Hepatocyte (in vitro differentiated cells): ENCODE results near the gene LHFPL3. TPM values are rescaled to one million over a fixed set of nuclear protein-coding genes. Genes with fewer than 3 reads are reported as not detected.

ENCODE experiments used
- DNase-seq: peaks from one replicate; pipeline ENCODE4 v3.0.0-alpha.2; 2016; ENCODE audit warnings: low spot score
- H2AFZ ChIP-seq: fragments of 200-600 bp; sonication (generic); 2 replicates; pipeline ENCODE4 v1.6.0; 2016; ENCODE audit warnings: antibody characterized with exemption, mild to moderate bottlenecking
- H3K27ac ChIP-seq: fragments of 200-600 bp; sonication (generic); 2 replicates; pipeline ENCODE4 v1.5.1; 2016; ENCODE audit warnings: mild to moderate bottlenecking
- H3K27me3 ChIP-seq: fragments of 200-600 bp; sonication (generic); 2 replicates; pipeline ENCODE4 v1.6.1; 2016
- H3K36me3 ChIP-seq: fragments of 200-600 bp; sonication (generic); replicated peaks from 2 replicates; pipeline ENCODE4 v1.5.1; 2016; ENCODE audit warnings: low read depth; ENCODE audit not compliant: insufficient read depth
- H3K4me1 ChIP-seq: fragments of 200-600 bp; sonication (generic); 2 replicates; pipeline ENCODE4 v1.5.1; 2016; ENCODE audit warnings: mild to moderate bottlenecking, moderate library complexity; ENCODE audit not compliant: insufficient read depth
- H3K4me2 ChIP-seq: fragments of 200-600 bp; sonication (generic); 2 replicates; pipeline ENCODE4 v1.6.0; 2016
- H3K4me3 ChIP-seq: fragments of 200-600 bp; sonication (generic); 2 replicates; pipeline ENCODE4 v1.5.1; 2016; ENCODE audit warnings: mild to moderate bottlenecking
- H3K79me2 ChIP-seq: fragments of 200-600 bp; sonication (generic); 2 replicates; pipeline ENCODE4 v1.6.0; 2017; ENCODE audit warnings: mild to moderate bottlenecking
- H3K9me2 ChIP-seq: fragments of 200-600 bp; sonication (generic); replicated peaks from 2 replicates; pipeline ENCODE4 v1.6.0; 2017; ENCODE audit warnings: mild to moderate bottlenecking; ENCODE audit not compliant: insufficient read depth
- H3K9me3 ChIP-seq: fragments of 200-600 bp; sonication (generic); 2 replicates; pipeline ENCODE4 v1.5.1; 2016; ENCODE audit warnings: low read depth, mild to moderate bottlenecking
- H4K20me1 ChIP-seq: fragments of 200-600 bp; sonication (generic); 2 replicates; pipeline ENCODE4 v1.6.0; 2016; ENCODE audit warnings: mild to moderate bottlenecking; ENCODE audit not compliant: insufficient read depth, poor library complexity, severe bottlenecking
- EZH2 ChIP-seq: fragments of 200-600 bp; sonication (generic); IDR thresholded peaks from 2 replicates; pipeline ENCODE4 v1.6.1; 2016; ENCODE audit warnings: antibody characterized with exemption, mild to moderate bottlenecking, borderline replicate concordance
- EZH2phosphoT487 ChIP-seq: fragments of 200-600 bp; sonication (generic); IDR thresholded peaks from one replicate; pipeline ENCODE4 v1.6.1; 2018; ENCODE audit warnings: antibody characterized with exemption, mild to moderate bottlenecking, low read depth, moderate library complexity; ENCODE audit not compliant: unreplicated experiment, severe bottlenecking
- WGBS: methylation state at CpG from one replicate; pipeline ENCODE4 v1.1.6; 2016; ENCODE audit warnings: low lambda C conversion rate; ENCODE audit errors: missing lambda C conversion rate; 5-methylcytosine and 5-hydroxymethylcytosine counted together
- polyA plus RNA-seq: library from polyadenylated mRNA; unstranded; fragments of >200 nt; fragmentation: Nextera tagmentation; extraction: Ambion mirVana; gene quantifications from 2 replicates; pipeline ENCODE4 v1.2.1, GENCODE V29; 2016
- total RNA-seq: library from RNA; depleted of rRNA; stranded (reverse); fragments of >200 nt; gene quantifications from 2 replicates; pipeline ENCODE4 v1.2.3, GENCODE V29; 2014
- TF ChIP-seq, protein P1 (sequence below): fragments of 200-600 bp; sonication (generic); IDR thresholded peaks from 2 replicates; pipeline ENCODE4 v1.5.1; 2016; ENCODE audit warnings: antibody characterized with exemption, mild to moderate bottlenecking; ENCODE audit not compliant: poor library complexity

Gene LHFPL3
- total and polyA plus RNA-seq, 2 experiments from 2014 or later = not detected

DNA sequence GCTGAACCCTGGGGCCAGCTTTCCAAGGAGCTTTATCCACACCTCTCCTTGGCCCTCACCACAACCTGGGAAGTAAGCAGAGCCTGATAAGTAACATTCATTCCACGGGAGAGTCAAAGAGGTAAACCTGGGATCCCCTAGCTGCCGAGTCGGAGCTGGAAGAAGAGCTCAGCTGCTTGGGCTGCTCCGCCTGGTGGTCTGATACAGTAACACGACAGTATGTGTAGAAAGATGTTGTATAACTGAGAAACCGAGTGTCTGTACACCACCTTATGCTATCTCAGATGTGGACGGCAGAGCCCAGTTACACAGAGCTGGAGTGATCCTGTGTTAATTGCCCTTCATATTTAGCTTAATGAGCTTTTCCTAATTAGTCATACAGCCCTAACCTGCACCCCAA, 534.3 kb downstream of the LHFPL3 start:
- H3K9me3 ChIP-seq = no peaks in the 10 kb centered on the region
- H2AFZ ChIP-seq = no peak overlapping the region
- peak; percentile 34 for DNase-seq
- 38% methylated on average over 7 of the region's 7 CpGs for WGBS
- no peaks in the 10 kb centered on the region for H3K9me2 ChIP-seq
- H3K4me3 ChIP-seq = no peak overlapping the region
- no peaks in the 10 kb centered on the region for H4K20me1 ChIP-seq
- no peaks in the 10 kb centered on the region for H3K4me1 ChIP-seq
- no peaks in the 10 kb centered on the region for H3K36me3 ChIP-seq
- TF ChIP-seq EZH2phosphoT487 (no peak), EZH2 (no peak)
- TF ChIP-seq, protein P1, sequence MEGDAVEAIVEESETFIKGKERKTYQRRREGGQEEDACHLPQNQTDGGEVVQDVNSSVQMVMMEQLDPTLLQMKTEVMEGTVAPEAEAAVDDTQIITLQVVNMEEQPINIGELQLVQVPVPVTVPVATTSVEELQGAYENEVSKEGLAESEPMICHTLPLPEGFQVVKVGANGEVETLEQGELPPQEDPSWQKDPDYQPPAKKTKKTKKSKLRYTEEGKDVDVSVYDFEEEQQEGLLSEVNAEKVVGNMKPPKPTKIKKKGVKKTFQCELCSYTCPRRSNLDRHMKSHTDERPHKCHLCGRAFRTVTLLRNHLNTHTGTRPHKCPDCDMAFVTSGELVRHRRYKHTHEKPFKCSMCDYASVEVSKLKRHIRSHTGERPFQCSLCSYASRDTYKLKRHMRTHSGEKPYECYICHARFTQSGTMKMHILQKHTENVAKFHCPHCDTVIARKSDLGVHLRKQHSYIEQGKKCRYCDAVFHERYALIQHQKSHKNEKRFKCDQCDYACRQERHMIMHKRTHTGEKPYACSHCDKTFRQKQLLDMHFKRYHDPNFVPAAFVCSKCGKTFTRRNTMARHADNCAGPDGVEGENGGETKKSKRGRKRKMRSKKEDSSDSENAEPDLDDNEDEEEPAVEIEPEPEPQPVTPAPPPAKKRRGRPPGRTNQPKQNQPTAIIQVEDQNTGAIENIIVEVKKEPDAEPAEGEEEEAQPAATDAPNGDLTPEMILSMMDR = peak; percentile 29
- no peaks in the 10 kb centered on the region for H3K79me2 ChIP-seq
- peaks cover 17% of the 10 kb centered on the region for H3K27me3 ChIP-seq
- H3K27ac ChIP-seq = no peak overlapping the region
- H3K4me2 ChIP-seq = no peak overlapping the region

DNA sequence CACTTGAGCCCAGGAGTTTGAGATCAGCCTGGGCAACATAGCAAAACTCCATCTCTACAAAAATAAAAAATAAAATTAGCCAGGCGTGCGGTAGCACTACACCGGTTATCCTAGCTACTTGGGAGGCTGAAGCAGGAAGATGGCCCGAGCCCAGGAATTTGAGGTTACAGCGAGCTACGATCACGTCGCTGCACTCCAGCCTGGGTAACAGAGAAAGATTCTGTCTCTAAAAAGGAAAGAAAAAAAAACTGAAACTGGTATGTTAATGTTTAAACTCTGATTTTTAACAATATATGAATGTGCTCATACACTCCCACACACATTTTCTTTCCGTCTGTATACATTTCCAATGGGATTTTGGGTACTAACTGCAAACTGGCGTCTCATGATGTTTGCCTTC, 545.0 kb downstream of the LHFPL3 start:
- Histone ChIP-seq H3K9me3 (no peaks in the 10 kb centered on the region), H4K20me1 (no peaks in the 10 kb centered on the region), H3K27me3 (no peaks in the 10 kb centered on the region), H3K27ac (no peak overlapping the region), H3K79me2 (no peaks in the 10 kb centered on the region), H2AFZ (no peak overlapping the region), H3K36me3 (no peaks in the 10 kb centered on the region), H3K4me2 (no peak overlapping the region), H3K4me3 (no peak overlapping the region), H3K4me1 (no peaks in the 10 kb centered on the region), H3K9me2 (no peaks in the 10 kb centered on the region)
- WGBS = 78% methylated on average over 10 of the region's 10 CpGs
- TF ChIP-seq, protein P1 = no peak
- TF ChIP-seq EZH2 (no peak), EZH2phosphoT487 (no peak)
- DNase-seq = no peak

DNA sequence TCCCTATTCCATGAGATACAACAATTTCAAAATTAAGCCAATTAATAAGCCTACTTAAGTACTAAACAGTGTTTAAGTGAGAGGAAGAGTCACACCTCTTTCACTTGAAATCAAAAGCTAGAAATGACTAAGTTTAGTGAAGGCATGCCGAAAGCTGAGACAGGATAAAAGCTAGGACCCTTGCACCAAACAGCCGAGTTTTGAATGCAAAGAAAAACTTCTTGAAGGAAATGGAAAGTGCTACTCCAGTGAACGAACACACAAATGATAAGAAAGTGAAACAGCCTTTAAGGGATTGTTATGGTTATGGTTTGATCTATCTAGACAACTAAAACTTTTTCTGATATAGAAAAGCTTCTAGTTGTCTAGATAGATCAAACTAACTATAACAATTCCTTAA, 550.2 kb downstream of the LHFPL3 start:
- Histone ChIP-seq H3K9me3 (no peaks in the 10 kb centered on the region), H3K4me2 (no peak overlapping the region), H3K27me3 (no peaks in the 10 kb centered on the region), H3K4me1 (no peaks in the 10 kb centered on the region), H3K36me3 (no peaks in the 10 kb centered on the region), H3K4me3 (no peak overlapping the region), H3K79me2 (no peaks in the 10 kb centered on the region), H2AFZ (no peak overlapping the region), H3K27ac (no peak overlapping the region), H3K9me2 (no peaks in the 10 kb centered on the region), H4K20me1 (no peaks in the 10 kb centered on the region)
- WGBS = 79% methylated on average over 3 of the region's 3 CpGs
- DNase-seq = no peak
- TF ChIP-seq, protein P1 = no peak
- TF ChIP-seq EZH2 (no peak), EZH2phosphoT487 (no peak)

DNA sequence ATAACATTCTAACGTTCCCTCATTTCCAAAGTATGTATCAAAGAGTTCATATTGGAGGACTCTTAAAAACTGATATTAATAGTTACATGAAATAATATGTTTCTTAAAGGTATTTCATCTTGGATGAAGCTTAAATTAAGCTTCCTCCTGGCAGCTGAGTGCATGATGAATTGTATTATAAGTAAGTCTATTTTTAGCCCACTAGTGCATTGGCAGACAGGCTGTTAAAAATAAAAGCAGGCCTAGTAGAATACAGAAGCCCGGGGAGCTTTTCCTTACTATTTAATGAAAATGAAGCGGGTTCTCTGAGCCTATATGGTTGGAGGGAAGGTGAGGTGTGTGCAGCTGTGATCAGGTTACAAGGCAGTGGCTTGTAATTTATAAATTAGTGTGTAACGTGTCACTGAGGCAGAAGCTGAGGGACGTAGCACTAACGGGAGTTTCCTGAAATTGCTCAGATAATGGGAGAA, 554.9 kb downstream of the LHFPL3 start:
- no peaks in the 10 kb centered on the region for H3K4me1 ChIP-seq
- WGBS = 31% methylated on average over 6 of the region's 6 CpGs
- H2AFZ ChIP-seq = peak overlapping the region; percentile 51
- H3K9me2 ChIP-seq = no peaks in the 10 kb centered on the region
- H3K4me3 ChIP-seq = no peak overlapping the region
- peak overlapping the region; percentile 60 for H3K4me2 ChIP-seq
- H3K9me3 ChIP-seq = no peaks in the 10 kb centered on the region
- TF ChIP-seq EZH2phosphoT487 (no peak), EZH2 (no peak)
- TF ChIP-seq, protein P1 = no peak
- H4K20me1 ChIP-seq = no peaks in the 10 kb centered on the region
- no peak for DNase-seq
- no peaks in the 10 kb centered on the region for H3K79me2 ChIP-seq
- H3K36me3 ChIP-seq = no peaks in the 10 kb centered on the region
- peak overlapping the region; percentile 55 for H3K27ac ChIP-seq
- peaks cover 4% of the 10 kb centered on the region for H3K27me3 ChIP-seq
